Central memory CD8-positive, alpha-beta T cell (primary cell): ENCODE measurements around the gene DEFB113.

Experiments
- ATAC-seq: fragments of 150-1000 bp; cut with Tn5 transposase; replicated peaks from 2 replicates; pipeline ENCODE4 v1.10.0; 2022; ENCODE audit warnings: mild to moderate bottlenecking, moderate FRiP score, moderate number of reproducible peaks; ENCODE audit not compliant: poor library complexity, severe bottlenecking; ENCODE audit errors: extremely low read depth
- DNase-seq, 2 donors: peaks; one replicate each; pipeline ENCODE4 v3.0.0; 2021; ENCODE audit warnings: low spot score in 2 of 2
- H3K27ac Mint-ChIP-seq: one replicate; pipeline ENCODE4 v1.8.0; 2022; ENCODE audit warnings: low read depth, mild to moderate bottlenecking, moderate library complexity, mixed read lengths
- H3K27me3 Mint-ChIP-seq: one replicate; pipeline ENCODE4 v1.8.0; 2022; ENCODE audit warnings: mixed read lengths
- H3K36me3 Mint-ChIP-seq: one replicate; pipeline ENCODE4 v1.8.0; 2022; ENCODE audit warnings: mild to moderate bottlenecking, moderate library complexity, mixed read lengths; ENCODE audit not compliant: insufficient read depth
- H3K4me1 Mint-ChIP-seq: one replicate; pipeline ENCODE4 v1.8.0; 2022; ENCODE audit warnings: mixed read lengths
- H3K4me3 Mint-ChIP-seq: one replicate; pipeline ENCODE4 v1.8.0; 2022; ENCODE audit warnings: mild to moderate bottlenecking, moderate library complexity, mixed read lengths
- H3K9me3 Mint-ChIP-seq: one replicate; pipeline ENCODE4 v1.8.0; 2022; ENCODE audit warnings: mixed read lengths

DEFB113 gene

GRCh38 chr6:49929340-49929739 lies 40.1 kb downstream of the DEFB113 start:
- no peak overlapping the region for H3K27ac Mint-ChIP-seq
- H3K27me3 Mint-ChIP-seq = no peaks in the 10 kb centered on the region
- peaks cover 11% of the 10 kb centered on the region for H3K9me3 Mint-ChIP-seq
- H3K4me3 Mint-ChIP-seq = no peak overlapping the region
- DNase-seq (no peak), ATAC-seq (no peak)
- no peaks in the 10 kb centered on the region for H3K4me1 Mint-ChIP-seq
- H3K36me3 Mint-ChIP-seq = peaks cover 4% of the 10 kb centered on the region

GRCh38 chr6:49923826-49924225 lies 45.6 kb downstream of the DEFB113 start:
- ATAC-seq = no peak
- Mint-ChIP-seq H3K9me3 (peaks cover 22% of the 10 kb centered on the region), H3K36me3 (peaks cover 1% of the 10 kb centered on the region), H3K4me3 (no peak overlapping the region), H3K4me1 (no peaks in the 10 kb centered on the region), H3K27ac (no peak overlapping the region), H3K27me3 (no peaks in the 10 kb centered on the region)
- no peak for DNase-seq

- no peak for ATAC-seq
- H3K27me3 Mint-ChIP-seq = no peaks in the 10 kb centered on the region
- no peak overlapping the region for H3K27ac Mint-ChIP-seq
- no peak overlapping the region for H3K4me3 Mint-ChIP-seq
- peaks cover 26% of the 10 kb centered on the region for H3K9me3 Mint-ChIP-seq
- DNase-seq = no peak
- H3K4me1 Mint-ChIP-seq = no peaks in the 10 kb centered on the region
- no peaks in the 10 kb centered on the region for H3K36me3 Mint-ChIP-seq
These were observed 49.3 kb downstream of the DEFB113 start for GRCh38 chr6:49919935-49920644.

- ATAC-seq (no peak), DNase-seq (no peak)
- no peaks in the 10 kb centered on the region for H3K4me1 Mint-ChIP-seq
- H3K27ac Mint-ChIP-seq = no peak overlapping the region
- H3K36me3 Mint-ChIP-seq = no peaks in the 10 kb centered on the region
- no peaks in the 10 kb centered on the region for H3K27me3 Mint-ChIP-seq
- H3K9me3 Mint-ChIP-seq = peaks cover 25% of the 10 kb centered on the region
- H3K4me3 Mint-ChIP-seq = no peak overlapping the region
These were observed 50.2 kb downstream of the DEFB113 start for GRCh38 chr6:49919261-49919660.

- DNase-seq (no peak), ATAC-seq (no peak)
- Mint-ChIP-seq H3K4me3 (no peak overlapping the region), H3K36me3 (no peaks in the 10 kb centered on the region), H3K4me1 (no peaks in the 10 kb centered on the region), H3K27me3 (no peaks in the 10 kb centered on the region), H3K27ac (no peak overlapping the region), H3K9me3 (peaks cover 25% of the 10 kb centered on the region)
These were observed 50.6 kb downstream of the DEFB113 start for GRCh38 chr6:49918787-49919186.
